Ishikawa (cell line): ENCODE measurements around the gene FAM111A.

Experiments used
- CEBPB ChIP-seq: IDR thresholded peaks from 2 replicates; pipeline ENCODE4 v1.6.1; 2012
- CREB1 ChIP-seq: IDR thresholded peaks from 2 replicates; pipeline ENCODE4 v1.6.1; 2012; ENCODE audit warnings: low read depth
- EGR1 ChIP-seq: IDR thresholded peaks from 2 replicates; pipeline ENCODE4 v1.6.1; 2012
- EP300 ChIP-seq: IDR thresholded peaks from 2 replicates; pipeline ENCODE4 v1.6.1; 2012; ENCODE audit warnings: borderline replicate concordance
- FOXM1 ChIP-seq: IDR thresholded peaks from 2 replicates; pipeline ENCODE4 v1.6.1; 2012; ENCODE audit warnings: low read depth, borderline replicate concordance
- MAX ChIP-seq: IDR thresholded peaks from 2 replicates; pipeline ENCODE4 v1.6.1; 2012
- NFIC ChIP-seq: IDR thresholded peaks from 2 replicates; pipeline ENCODE4 v1.6.1; 2012
- RAD21 ChIP-seq: IDR thresholded peaks from 2 replicates; pipeline ENCODE4 v1.6.1; 2012; ENCODE audit warnings: low read depth
- REST ChIP-seq: IDR thresholded peaks from 2 replicates; pipeline ENCODE4 v1.6.1; 2012; ENCODE audit warnings: low read depth, mild to moderate bottlenecking
- TAF1 ChIP-seq: IDR thresholded peaks from 2 replicates; pipeline ENCODE4 v1.6.1; 2012; ENCODE audit warnings: low read depth, mild to moderate bottlenecking
- TCF12 ChIP-seq: IDR thresholded peaks from 2 replicates; pipeline ENCODE4 v1.6.1; 2012; ENCODE audit warnings: low read depth
- TEAD4 ChIP-seq: IDR thresholded peaks from 2 replicates; pipeline ENCODE4 v1.6.1; 2012
- USF1 ChIP-seq: IDR thresholded peaks from 2 replicates; pipeline ENCODE4 v1.6.1; 2012
- YY1 ChIP-seq: IDR thresholded peaks from 2 replicates; pipeline ENCODE4 v1.6.1; 2012; ENCODE audit warnings: low read depth
- ZBTB7A ChIP-seq: IDR thresholded peaks from 2 replicates; pipeline ENCODE4 v1.6.1; 2012; ENCODE audit warnings: low read depth

The FAM111A gene

GRCh38 chr11:59152312-59152951 is 9.8 kb downstream of the FAM111A start:
- TF ChIP-seq REST = no peak
- no peak for TF ChIP-seq USF1
- no peak for TF ChIP-seq EGR1
- TF ChIP-seq CEBPB = no peak
- no peak for TF ChIP-seq FOXM1

GRCh38 chr11:59154610-59155009 is 12.0 kb downstream of the FAM111A start:
- TF ChIP-seq MAX (no peak), RAD21 (no peak), ZBTB7A (no peak), EGR1 (no peak), CREB1 (no peak), TCF12 (no peak), EP300 (no peak), NFIC (no peak), FOXM1 (no peak), YY1 (no peak), REST (no peak), USF1 (no peak), CEBPB (no peak), TAF1 (no peak), TEAD4 (no peak)

GRCh38 chr11:59157433-59157832 is 14.8 kb downstream of the FAM111A start:
- TF ChIP-seq EGR1 (no peak), TCF12 (no peak), TEAD4 (no peak), NFIC (no peak)

- no peak for TF ChIP-seq USF1
- TF ChIP-seq RAD21 = peak; percentile 64
Measured at GRCh38 chr11:59158206-59159068, 15.8 kb downstream of the FAM111A start.

GRCh38 chr11:59164028-59164427 is 21.4 kb downstream of the FAM111A start:
- TF ChIP-seq YY1 (no peak), RAD21 (no peak), REST (no peak), EP300 (no peak), MAX (no peak), CREB1 (no peak), TAF1 (no peak), TEAD4 (no peak), CEBPB (no peak), FOXM1 (no peak), ZBTB7A (no peak), TCF12 (no peak), USF1 (no peak), EGR1 (no peak), NFIC (no peak)
